K562 (cell line): Measurements from ENCODE around the gene TLR8. TPM values are rescaled to one million over a fixed set of nuclear protein-coding genes. Genes with fewer than 3 reads are reported as not detected.

Experiments used
- ATAC-seq: fragments of 200-7000 bp; cut with Tn5 transposase; 3 replicates; pipeline ENCODE4 v1.9.1; 2020; ENCODE audit warnings: moderate library complexity
- BruUV-seq: library from RNA; stranded (reverse); fragments of 400-500 nt; replicated peaks from 2 replicates; lab custom pipeline; 2021; lab: Mats Ljungman, UMichigan
- CTCF ChIA-PET: fragments of 300-600 bp; formaldehyde crosslinking; extraction: SDS; loops from one replicate; lab custom pipeline; 2021; ENCODE audit warnings: low intra/inter-chr PET ratio; lab: Yijun Ruan, JAX
- POLR2A ChIA-PET: fragments of 300-600, 350-650 bp; sonication (Branson Sonifier 250); formaldehyde crosslinking; extraction: SDS; loops from one replicate; lab custom pipeline; 2021; ENCODE audit warnings: antibody characterized with exemption, inconsistent platforms; lab: Yijun Ruan, JAX
- DNase-seq, 4 experiments: peaks; one replicate each; pipeline versions ENCODE4 v3.0.0 to v3.0.0-alpha.2; 2011 to 2018; ENCODE audit warnings: low spot score in 3 of 4, mixed read lengths in 3 of 4; ENCODE audit errors: extremely low read depth in 1 of 4
- FAIRE-seq: peaks from 2 replicates; lab custom pipeline; 2011; peaks lifted over from hg19 to GRCh38; lab: Jason Lieb, UNC
- H2AFZ ChIP-seq: 2 replicates; pipeline ENCODE4 v1.6.0; 2011; ENCODE audit warnings: low read depth, low read length, control low read depth, inconsistent platforms
- H3K27ac ChIP-seq: fragments of 200-600 bp; 3 replicates; pipeline ENCODE4 v1.8.0; 2011; ENCODE audit warnings: low read depth, mild to moderate bottlenecking, control low read depth, inconsistent platforms, low read length, moderate library complexity, mixed read lengths; ENCODE audit errors: extremely low read depth
- H3K27me3 ChIP-seq, 2 experiments: fragments of 300-600 bp in 1 of 2; 2 replicates in 1 of 2; 3 replicates in 1 of 2; pipeline versions ENCODE4 v1.6.0 to v1.8.0; 2011; ENCODE audit warnings: inconsistent platforms in 2 of 2, low read length in 2 of 2, mild to moderate bottlenecking in 1 of 2, mixed read lengths in 1 of 2, moderate library complexity in 1 of 2; ENCODE audit not compliant: control insufficient read depth in 2 of 2, insufficient read depth in 2 of 2
- H3K36me3 ChIP-seq: fragments of 300-600 bp; 3 replicates; pipeline ENCODE4 v1.8.0; 2011; ENCODE audit warnings: mild to moderate bottlenecking, low read length, inconsistent platforms; ENCODE audit not compliant: control insufficient read depth, insufficient read depth
- H3K4me1 ChIP-seq, 2 experiments: fragments of 200-600 bp in 1 of 2; replicated peaks in 1 of 2; 2 replicates in 1 of 2; 3 replicates in 1 of 2; pipeline versions ENCODE4 v1.5.1 to v1.8.0; 2011; ENCODE audit warnings: inconsistent platforms in 2 of 2, low read length in 2 of 2, mild to moderate bottlenecking in 1 of 2, mixed read lengths in 1 of 2, moderate library complexity in 1 of 2; ENCODE audit not compliant: control insufficient read depth in 2 of 2, insufficient read depth in 2 of 2
- H3K4me2 ChIP-seq: 2 replicates; pipeline ENCODE4 v1.6.1; 2011; ENCODE audit warnings: low read length, control low read depth, inconsistent platforms, mixed read lengths; ENCODE audit not compliant: insufficient read depth
- H3K4me3 ChIP-seq: fragments of 200-600 bp; sonication (generic), shearing (Covaris generic); 2 replicates; pipeline ENCODE4 v1.5.1; 2016; ENCODE audit warnings: control low read depth, inconsistent platforms
- H3K79me2 ChIP-seq: fragments of 200-600 bp; 3 replicates; pipeline ENCODE4 v1.8.0; 2011; ENCODE audit warnings: low read length, inconsistent platforms; ENCODE audit not compliant: control insufficient read depth, insufficient read depth
- H3K9ac ChIP-seq, 2 experiments: 2 replicates each; pipeline versions ENCODE4 v1.6.0 to v1.6.1; 2011; ENCODE audit warnings: low read depth in 2 of 2, low read length in 2 of 2, control low read depth in 1 of 2, inconsistent platforms in 1 of 2, mild to moderate bottlenecking in 1 of 2, mixed read lengths in 1 of 2; ENCODE audit not compliant: insufficient read depth in 1 of 2
- H3K9me1 ChIP-seq: one replicate; pipeline ENCODE4 v1.6.0; 2011; ENCODE audit warnings: inconsistent platforms, mild to moderate bottlenecking, low read length, moderate library complexity; ENCODE audit not compliant: control insufficient read depth, insufficient read depth
- H3K9me3 ChIP-seq: replicated peaks from 2 replicates; pipeline ENCODE4 v1.5.1; 2011; ENCODE audit warnings: low read depth, low read length, inconsistent platforms; ENCODE audit not compliant: control insufficient read depth, insufficient read depth
- H4K20me1 ChIP-seq: replicated peaks from 2 replicates; pipeline ENCODE4 v1.6.1; 2011; ENCODE audit warnings: low read length, inconsistent platforms, mixed read lengths; ENCODE audit not compliant: control insufficient read depth, insufficient read depth
- CTCF ChIP-seq, 3 experiments: IDR thresholded peaks in 2 of 3; conservative IDR thresholded peaks in 1 of 3; 2 replicates each; pipeline ENCODE4 v1.5.1; 2011 to 2012; ENCODE audit warnings: low read length in 3 of 3, mild to moderate bottlenecking in 3 of 3, control low read depth in 2 of 3, improper control_type of control experiment in 1 of 3, inconsistent platforms in 1 of 3, low read depth in 1 of 3, mixed read lengths in 1 of 3, moderate library complexity in 1 of 3; ENCODE audit not compliant: insufficient read depth in 2 of 3
- RFX7 ChIP-seq: fragments of 250-450 bp; sonication (Bioruptor Pico); IDR thresholded peaks from 2 replicates; pipeline ENCODE4 v1.5.1; 2021; ENCODE audit warnings: mild to moderate bottlenecking
- ZNF324 ChIP-seq: fragments of 250-450 bp; sonication (Bioruptor Pico); IDR thresholded peaks from 2 replicates; pipeline ENCODE4 v1.4.0; 2020; ENCODE audit warnings: mild to moderate bottlenecking
- ZNF707 ChIP-seq: fragments of 250-450 bp; sonication (Bioruptor Pico); conservative IDR thresholded peaks from 2 replicates; pipeline ENCODE4 v1.8.0; 2022; ENCODE audit warnings: inconsistent platforms, mild to moderate bottlenecking, moderate library complexity
- ZNF740 ChIP-seq, 3 experiments: fragments of 200-800 bp in 1 of 3; sonication (Bioruptor generic) in 1 of 3; sonication (generic) in 1 of 3; formaldehyde crosslinking in 1 of 3; IDR thresholded peaks; 2 replicates each; pipeline versions ENCODE4 v1.6.1 to v1.8.0; 2016 to 2022; ENCODE audit warnings: mild to moderate bottlenecking in 2 of 3, missing compliant biosample characterization in 2 of 3, missing genetic modification characterization in 2 of 3, missing genetic modification reagents in 1 of 3
- WGBS: fragments of 100-300 bp; shearing (Covaris generic); methylation state at CpG from one replicate; pipeline ENCODE4 v1.1.6; 2016; ENCODE audit warnings: low coverage, mixed read lengths; ENCODE audit not compliant: insufficient coverage; ENCODE audit errors: missing lambda C conversion rate; 5-methylcytosine and 5-hydroxymethylcytosine counted together
- in situ Hi-C: fragments of 300-500 bp; cut with MboI; formaldehyde crosslinking; loops from 4 replicates; pipeline ENCODE4 v1.15.0; 2018; ENCODE audit warnings: inconsistent platforms, mixed read lengths
- intact Hi-C: fragments of 100-400 bp; cut with micrococcal nuclease; formaldehyde crosslinking; loops from 2 replicates; pipeline ENCODE4 v1.14.2; 2022
- polyA plus RNA-seq, 8 experiments: library from polyadenylated mRNA; depleted of rRNA in 4 of 8; stranded (reverse) in 5 of 8; unstranded in 3 of 8; fragments of >200 nt; fragmentation: Nextera tagmentation in 2 of 8; fragmentation: Illumina TruSeq in 1 of 8; extraction: Ambion mirVana in 2 of 8; extraction: Trizol in 1 of 8; gene quantifications; 2 replicates each; pipeline versions ENCODE4 v1.2.1 to v1.2.3, GENCODE V29; 2011 to 2014; ENCODE audit warnings: inconsistent platforms in 1 of 8, missing spikeins in 1 of 8
- total RNA-seq, 7 experiments: library from RNA; depleted of rRNA in 6 of 7; stranded (reverse); fragments of >200 nt in 6 of 7; fragmentation: Illumina TruSeq in 2 of 7; extraction: Trizol in 2 of 7; gene quantifications; 2 replicates each; pipeline versions ENCODE4 v1.2.1 to v1.2.3, GENCODE V29; 2011 to 2021; ENCODE audit warnings: low replicate concordance in 1 of 7

TLR8 gene
- total and polyA plus RNA-seq, 9 of the 15 experiments (the other 6 are each of a cell fraction or from before 2014, with no cell fraction given) = not detected

- BruUV-seq = no TSS peak
- no peak for TF ChIP-seq ZNF324 (CRISPR knock-in tag)
- no peak for TF ChIP-seq ZNF707 (CRISPR knock-in tag)
- no peak for TF ChIP-seq RFX7
- peak in 1 of 3 experiments; percentile 19; a peak in 1 of 6 replicates for TF ChIP-seq CTCF (IDR thresholded peaks at IDR 0.05 in 2 of 3, conservative IDR thresholded peaks at IDR 0.05 in 1 of 3; ENCODE audit: insufficient read depth in 2 of 3, low read depth in 1 of 3, low read length in 3 of 3)
- TF ChIP-seq ZNF740 (CRISPR knock-in tag; IDR thresholded peaks at IDR 0.05) = no peak
- TF ChIP-seq ZNF740 (tag; IDR thresholded peaks at IDR 0.05) = no peak
- H3K4me2 ChIP-seq = no peak overlapping the region
- no peaks in the 10 kb centered on the region for H3K9me3 ChIP-seq
- no peaks in the 10 kb centered on the region for H3K9me1 ChIP-seq
- H3K4me3 ChIP-seq = no peak overlapping the region
- ChIA-PET POLR2A (no interaction called here), CTCF (no interaction called here)
- H3K36me3 ChIP-seq = no peaks in the 10 kb centered on the region
- no peak overlapping the region for H3K9ac ChIP-seq
- no peaks in the 10 kb centered on the region; a peak in 1 of 5 replicates for H3K4me1 ChIP-seq
- FAIRE-seq (no peak), ATAC-seq (no peak), DNase-seq (no peak)
- no peaks in the 10 kb centered on the region for H3K27me3 ChIP-seq
- H2AFZ ChIP-seq = no peak overlapping the region
- H3K79me2 ChIP-seq = no peaks in the 10 kb centered on the region
- in situ Hi-C loops (no loop called here), intact Hi-C loops (no loop called here)
- H3K27ac ChIP-seq = no peak overlapping the region
- WGBS = 38% methylated on average over 5 of the region's 5 CpGs
- 0 out of 2 replicates have a peak, but pooled peaks cover 2% of the 10 kb centered on the region for H4K20me1 ChIP-seq
These were observed 6.5 kb downstream of the TLR8 start for GRCh38 chrX:12912791-12913482.
